ENCODE results near the gene FAM107B.

The FAM107B gene

GRCh38 chr10:14583967-14584366 is 190.7 kb downstream of the FAM107B start:
- TF ChIP-seq, protein P1, sequence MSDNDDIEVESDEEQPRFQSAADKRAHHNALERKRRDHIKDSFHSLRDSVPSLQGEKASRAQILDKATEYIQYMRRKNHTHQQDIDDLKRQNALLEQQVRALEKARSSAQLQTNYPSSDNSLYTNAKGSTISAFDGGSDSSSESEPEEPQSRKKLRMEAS (IDR thresholded peaks at IDR 0.05) = no peak
- no peak for TF ChIP-seq EGR1 (IDR thresholded peaks at IDR 0.05)
- TF ChIP-seq TAF1 (IDR thresholded peaks at IDR 0.05; ENCODE audit: low read depth) = no peak
- TF ChIP-seq CEBPB (IDR thresholded peaks at IDR 0.05) = no peak
- no peak for TF ChIP-seq TEAD4 (IDR thresholded peaks at IDR 0.05)
- TF ChIP-seq TCF12 (IDR thresholded peaks at IDR 0.05; ENCODE audit: low read depth) = no peak

DNA sequence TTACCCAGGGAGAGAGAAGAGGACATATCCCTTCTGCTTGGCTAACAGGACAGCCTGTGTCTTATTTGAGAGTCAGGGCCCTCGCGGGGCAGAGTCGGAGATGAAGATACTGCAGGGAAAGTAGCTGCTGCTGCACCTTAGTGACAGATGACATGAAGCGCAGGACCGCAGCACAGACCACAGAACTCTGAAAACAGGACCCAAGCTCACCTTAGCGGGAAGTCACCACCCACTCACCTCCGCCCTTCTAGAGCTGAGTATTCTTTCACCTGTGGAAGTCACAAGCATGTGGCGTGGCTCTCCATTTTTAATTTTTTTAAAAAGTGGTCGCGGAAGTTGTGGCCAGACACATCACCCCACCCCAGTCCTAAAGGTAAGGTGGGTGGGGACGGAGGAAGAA is 191.4 kb downstream of the FAM107B start:
- TF ChIP-seq RAD21 (IDR thresholded peaks at IDR 0.05; ENCODE audit: low read depth) (no peak), NFIC (IDR thresholded peaks at IDR 0.05) (no peak), CREB1 (IDR thresholded peaks at IDR 0.05; ENCODE audit: low read depth) (no peak), ZBTB7A (IDR thresholded peaks at IDR 0.05; ENCODE audit: low read depth) (no peak), TEAD4 (IDR thresholded peaks at IDR 0.05) (no peak), CEBPB (IDR thresholded peaks at IDR 0.05) (no peak), TAF1 (IDR thresholded peaks at IDR 0.05; ENCODE audit: low read depth) (no peak)
- TF ChIP-seq, protein P2, sequence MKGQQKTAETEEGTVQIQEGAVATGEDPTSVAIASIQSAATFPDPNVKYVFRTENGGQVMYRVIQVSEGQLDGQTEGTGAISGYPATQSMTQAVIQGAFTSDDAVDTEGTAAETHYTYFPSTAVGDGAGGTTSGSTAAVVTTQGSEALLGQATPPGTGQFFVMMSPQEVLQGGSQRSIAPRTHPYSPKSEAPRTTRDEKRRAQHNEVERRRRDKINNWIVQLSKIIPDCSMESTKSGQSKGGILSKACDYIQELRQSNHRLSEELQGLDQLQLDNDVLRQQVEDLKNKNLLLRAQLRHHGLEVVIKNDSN (IDR thresholded peaks at IDR 0.05) = no peak

DNA sequence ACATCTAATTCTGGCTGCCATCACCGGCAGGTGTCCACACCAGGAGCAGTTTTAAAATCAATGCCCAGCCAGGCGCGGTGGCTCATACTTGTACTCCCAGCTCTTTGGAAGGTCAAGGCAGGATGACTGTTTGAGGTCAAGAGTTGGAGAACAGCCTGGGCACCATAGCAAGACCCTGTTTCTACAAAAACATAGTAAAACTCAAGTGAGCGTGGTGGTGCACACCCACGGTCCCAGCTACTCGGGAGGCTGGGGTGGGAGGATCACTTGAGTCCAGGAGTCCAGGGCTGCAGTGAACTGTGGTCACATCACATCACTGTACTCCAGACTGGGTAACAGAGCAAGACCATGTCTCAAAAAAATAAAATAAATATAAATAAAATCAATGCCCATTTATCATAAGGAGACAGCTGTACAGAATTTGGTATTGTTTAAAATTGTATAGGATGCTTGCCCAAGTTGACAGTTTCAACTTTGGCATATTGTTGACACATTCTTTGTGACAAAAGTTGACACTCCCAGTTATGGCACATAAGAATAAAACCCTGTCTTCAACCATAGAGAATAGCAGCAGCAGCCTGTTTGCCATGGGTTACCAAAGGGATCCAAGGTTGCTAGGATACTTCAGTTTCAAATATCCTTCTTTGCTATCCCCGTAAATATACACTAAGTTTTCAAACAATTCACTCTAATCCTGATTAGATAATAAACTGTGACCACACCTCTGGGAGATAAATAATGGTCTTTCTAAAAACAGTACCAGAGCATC is 193.0 kb downstream of the FAM107B start:
- no peak for TF ChIP-seq NFIC (IDR thresholded peaks at IDR 0.05)
- TF ChIP-seq, protein P3, sequence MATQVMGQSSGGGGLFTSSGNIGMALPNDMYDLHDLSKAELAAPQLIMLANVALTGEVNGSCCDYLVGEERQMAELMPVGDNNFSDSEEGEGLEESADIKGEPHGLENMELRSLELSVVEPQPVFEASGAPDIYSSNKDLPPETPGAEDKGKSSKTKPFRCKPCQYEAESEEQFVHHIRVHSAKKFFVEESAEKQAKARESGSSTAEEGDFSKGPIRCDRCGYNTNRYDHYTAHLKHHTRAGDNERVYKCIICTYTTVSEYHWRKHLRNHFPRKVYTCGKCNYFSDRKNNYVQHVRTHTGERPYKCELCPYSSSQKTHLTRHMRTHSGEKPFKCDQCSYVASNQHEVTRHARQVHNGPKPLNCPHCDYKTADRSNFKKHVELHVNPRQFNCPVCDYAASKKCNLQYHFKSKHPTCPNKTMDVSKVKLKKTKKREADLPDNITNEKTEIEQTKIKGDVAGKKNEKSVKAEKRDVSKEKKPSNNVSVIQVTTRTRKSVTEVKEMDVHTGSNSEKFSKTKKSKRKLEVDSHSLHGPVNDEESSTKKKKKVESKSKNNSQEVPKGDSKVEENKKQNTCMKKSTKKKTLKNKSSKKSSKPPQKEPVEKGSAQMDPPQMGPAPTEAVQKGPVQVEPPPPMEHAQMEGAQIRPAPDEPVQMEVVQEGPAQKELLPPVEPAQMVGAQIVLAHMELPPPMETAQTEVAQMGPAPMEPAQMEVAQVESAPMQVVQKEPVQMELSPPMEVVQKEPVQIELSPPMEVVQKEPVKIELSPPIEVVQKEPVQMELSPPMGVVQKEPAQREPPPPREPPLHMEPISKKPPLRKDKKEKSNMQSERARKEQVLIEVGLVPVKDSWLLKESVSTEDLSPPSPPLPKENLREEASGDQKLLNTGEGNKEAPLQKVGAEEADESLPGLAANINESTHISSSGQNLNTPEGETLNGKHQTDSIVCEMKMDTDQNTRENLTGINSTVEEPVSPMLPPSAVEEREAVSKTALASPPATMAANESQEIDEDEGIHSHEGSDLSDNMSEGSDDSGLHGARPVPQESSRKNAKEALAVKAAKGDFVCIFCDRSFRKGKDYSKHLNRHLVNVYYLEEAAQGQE (IDR thresholded peaks at IDR 0.05; ENCODE audit: low read depth) = no peak
- TF ChIP-seq, protein P1 (IDR thresholded peaks at IDR 0.05) = no peak
- TF ChIP-seq, protein P2 (IDR thresholded peaks at IDR 0.05) = no peak
- no peak for TF ChIP-seq RAD21 (IDR thresholded peaks at IDR 0.05; ENCODE audit: low read depth)
- TF ChIP-seq TCF12 (IDR thresholded peaks at IDR 0.05; ENCODE audit: low read depth) = no peak
- TF ChIP-seq EP300 (IDR thresholded peaks at IDR 0.05; ENCODE audit: borderline replicate concordance) = no peak
- no peak for TF ChIP-seq TAF1 (IDR thresholded peaks at IDR 0.05; ENCODE audit: low read depth)
- no peak for TF ChIP-seq TEAD4 (IDR thresholded peaks at IDR 0.05)
- TF ChIP-seq FOXM1 (IDR thresholded peaks at IDR 0.05; ENCODE audit: borderline replicate concordance, low read depth) = no peak
- no peak for TF ChIP-seq CREB1 (IDR thresholded peaks at IDR 0.05; ENCODE audit: low read depth)
- TF ChIP-seq YY1 (IDR thresholded peaks at IDR 0.05; ENCODE audit: low read depth) = no peak
- TF ChIP-seq CEBPB (IDR thresholded peaks at IDR 0.05) = no peak
- TF ChIP-seq ZBTB7A (IDR thresholded peaks at IDR 0.05; ENCODE audit: low read depth) = no peak
- TF ChIP-seq EGR1 (IDR thresholded peaks at IDR 0.05) = no peak

GRCh38 chr10:14580671-14581332 is 193.9 kb downstream of the FAM107B start:
- no peak for TF ChIP-seq EP300 (IDR thresholded peaks at IDR 0.05; ENCODE audit: borderline replicate concordance)
- TF ChIP-seq FOXM1 (IDR thresholded peaks at IDR 0.05; ENCODE audit: borderline replicate concordance, low read depth) = no peak
- TF ChIP-seq, protein P1 (IDR thresholded peaks at IDR 0.05) = no peak
- TF ChIP-seq TAF1 (IDR thresholded peaks at IDR 0.05; ENCODE audit: low read depth) = no peak
- no peak for TF ChIP-seq CREB1 (IDR thresholded peaks at IDR 0.05; ENCODE audit: low read depth)
- TF ChIP-seq, protein P2 (IDR thresholded peaks at IDR 0.05) = no peak
- no peak for TF ChIP-seq NFIC (IDR thresholded peaks at IDR 0.05)
- TF ChIP-seq RAD21 (IDR thresholded peaks at IDR 0.05; ENCODE audit: low read depth) = no peak
- TF ChIP-seq ZBTB7A (IDR thresholded peaks at IDR 0.05; ENCODE audit: low read depth) = no peak
- no peak for TF ChIP-seq TCF12 (IDR thresholded peaks at IDR 0.05; ENCODE audit: low read depth)
- TF ChIP-seq EGR1 (IDR thresholded peaks at IDR 0.05) = no peak
- TF ChIP-seq CEBPB (IDR thresholded peaks at IDR 0.05) = no peak
- TF ChIP-seq TEAD4 (IDR thresholded peaks at IDR 0.05) = no peak

- TF ChIP-seq, protein P2 (IDR thresholded peaks at IDR 0.05) = no peak
- no peak for TF ChIP-seq YY1 (IDR thresholded peaks at IDR 0.05; ENCODE audit: low read depth)
- no peak for TF ChIP-seq EGR1 (IDR thresholded peaks at IDR 0.05)
- TF ChIP-seq CEBPB (IDR thresholded peaks at IDR 0.05) = no peak
- TF ChIP-seq ZBTB7A (IDR thresholded peaks at IDR 0.05; ENCODE audit: low read depth) = no peak
- TF ChIP-seq CREB1 (IDR thresholded peaks at IDR 0.05; ENCODE audit: low read depth) = no peak
- TF ChIP-seq, protein P3 (IDR thresholded peaks at IDR 0.05; ENCODE audit: low read depth) = no peak
- TF ChIP-seq FOXM1 (IDR thresholded peaks at IDR 0.05; ENCODE audit: borderline replicate concordance, low read depth) = no peak
- no peak for TF ChIP-seq NFIC (IDR thresholded peaks at IDR 0.05)
- no peak for TF ChIP-seq TAF1 (IDR thresholded peaks at IDR 0.05; ENCODE audit: low read depth)
Observed at GRCh38 chr10:14579405-14579804, 195.3 kb downstream of the FAM107B start.
